H1 (cell line): ENCODE measurements around the gene SAPCD1. TPM values are rescaled to one million over a fixed set of nuclear protein-coding genes. Genes with fewer than 3 reads are reported as not detected.

Experiments
- PHF8 ChIP-seq: fragments of 200-600 bp; sonication (generic); conservative IDR thresholded peaks from 2 replicates; pipeline ENCODE4 v1.7.1; 2012; ENCODE audit warnings: low read depth, mild to moderate bottlenecking, inconsistent platforms, low read length, moderate library complexity
- polyA plus RNA-seq, 7 experiments: library from polyadenylated mRNA; depleted of rRNA in 3 of 7; stranded (reverse) in 5 of 7; unstranded in 2 of 7; fragments of >200 nt in 5 of 7; fragments of 200-250 nt in 2 of 7; gene quantifications; 1 replicate in 5 of 7; 2 replicates in 1 of 7; 4 replicates in 1 of 7; pipeline versions ENCODE4 v1.2.1 to v1.2.3, GENCODE V29; 2011 to 2013; ENCODE audit warnings: missing spikeins in 2 of 7, mixed read lengths in 2 of 7
- total RNA-seq: library from RNA; stranded (reverse); fragmentation: NEBNext Ultra II Directional; extraction: Animal tissue kit (Norgen Biotek cat#: 25700); gene quantifications from 2 replicates; pipeline ENCODE4 v1.2.1, GENCODE V29; 2021

SAPCD1 gene
- total and polyA plus RNA-seq, 2 of the 8 experiments (the other 6 are each of a cell fraction or from before 2014, with no cell fraction given): 3.1 to 5.9 TPM

DNA sequence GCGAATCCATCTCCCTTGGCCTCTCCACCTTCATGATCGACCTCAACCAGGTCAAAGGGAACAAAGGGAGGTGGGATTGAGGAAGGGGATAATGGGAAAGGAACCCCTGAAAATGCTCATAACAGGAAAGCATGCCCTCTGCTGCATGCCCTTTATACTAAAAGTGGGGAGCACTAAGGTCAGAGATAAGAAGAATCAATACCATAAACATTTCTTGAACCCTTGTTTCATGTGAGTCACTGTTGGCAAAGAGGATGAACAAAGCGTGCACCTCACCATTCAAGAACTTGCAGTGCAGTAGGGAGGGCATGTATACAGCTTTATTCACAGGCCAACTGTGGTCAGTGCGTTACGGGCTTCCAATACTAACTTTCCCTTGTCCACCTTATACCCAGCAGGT, 1.7 kb upstream of the SAPCD1 start (continued):
- TF ChIP-seq PHF8: no peak
